ENCODE measurements around the gene CDK16.

DNA sequence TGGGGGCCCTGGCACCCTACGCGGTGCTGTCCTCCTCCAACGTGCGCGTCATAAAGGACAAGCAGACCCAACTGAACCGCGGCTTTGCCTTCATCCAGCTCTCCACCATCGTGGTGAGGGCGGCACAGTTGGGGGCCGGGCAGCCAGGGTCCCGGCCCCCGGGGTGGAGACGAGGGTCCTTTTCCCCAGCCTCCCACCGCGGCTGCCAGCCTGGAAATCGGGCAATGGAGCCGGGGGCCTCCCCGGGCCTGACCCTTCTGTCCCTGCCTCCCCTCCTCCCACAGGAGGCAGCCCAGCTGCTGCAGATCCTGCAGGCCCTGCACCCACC is 38.6 kb upstream of the CDK16 start:
- TF ChIP-seq, protein P1, sequence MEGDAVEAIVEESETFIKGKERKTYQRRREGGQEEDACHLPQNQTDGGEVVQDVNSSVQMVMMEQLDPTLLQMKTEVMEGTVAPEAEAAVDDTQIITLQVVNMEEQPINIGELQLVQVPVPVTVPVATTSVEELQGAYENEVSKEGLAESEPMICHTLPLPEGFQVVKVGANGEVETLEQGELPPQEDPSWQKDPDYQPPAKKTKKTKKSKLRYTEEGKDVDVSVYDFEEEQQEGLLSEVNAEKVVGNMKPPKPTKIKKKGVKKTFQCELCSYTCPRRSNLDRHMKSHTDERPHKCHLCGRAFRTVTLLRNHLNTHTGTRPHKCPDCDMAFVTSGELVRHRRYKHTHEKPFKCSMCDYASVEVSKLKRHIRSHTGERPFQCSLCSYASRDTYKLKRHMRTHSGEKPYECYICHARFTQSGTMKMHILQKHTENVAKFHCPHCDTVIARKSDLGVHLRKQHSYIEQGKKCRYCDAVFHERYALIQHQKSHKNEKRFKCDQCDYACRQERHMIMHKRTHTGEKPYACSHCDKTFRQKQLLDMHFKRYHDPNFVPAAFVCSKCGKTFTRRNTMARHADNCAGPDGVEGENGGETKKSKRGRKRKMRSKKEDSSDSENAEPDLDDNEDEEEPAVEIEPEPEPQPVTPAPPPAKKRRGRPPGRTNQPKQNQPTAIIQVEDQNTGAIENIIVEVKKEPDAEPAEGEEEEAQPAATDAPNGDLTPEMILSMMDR (IDR thresholded peaks at IDR 0.05), result no peak
- TF ChIP-seq POLR2AphosphoS5 (IDR thresholded peaks at IDR 0.05), result no peak
- TF ChIP-seq POLR2A (IDR thresholded peaks at IDR 0.05; ENCODE audit: low read depth), result no peak
